Naive thymus-derived CD4-positive, alpha-beta T cell (primary cell): ENCODE measurements around the gene NFIC. TPM values are rescaled to one million over a fixed set of nuclear protein-coding genes. Genes with fewer than 3 reads are reported as not detected.

ENCODE experiments used
- ATAC-seq: fragments of 150-1000 bp; cut with Tn5 transposase; 2 replicates; pipeline ENCODE4 v1.10.0; 2021; ENCODE audit warnings: mild to moderate bottlenecking, moderate library complexity
- CTCF ChIA-PET: fragments of 350-600 bp; sonication (Branson Sonifier 250); formaldehyde crosslinking; loops from one replicate; lab custom pipeline; 2021; ENCODE audit warnings: antibody characterized with exemption; lab: Charles Lee
- POLR2A ChIA-PET: fragments of 350-600 bp; sonication (Branson Sonifier 250); formaldehyde crosslinking; loops from one replicate; lab custom pipeline; 2021; ENCODE audit warnings: antibody characterized with exemption, inconsistent platforms; lab: Charles Lee
- DNase-seq, 9 donors: peaks; one replicate each; pipeline versions ENCODE4 v3.0.0 to v3.0.0-alpha.2; 2020 to 2022; ENCODE audit warnings: mixed read lengths in 1 of 9
- H3K27ac ChIP-seq: one replicate; pipeline ENCODE4 v1.7.0; 2013; ENCODE audit warnings: mild to moderate bottlenecking, low read depth, low read length, moderate library complexity
- H3K27me3 ChIP-seq, 2 donors: one replicate each; pipeline ENCODE4 v1.7.0; 2013; ENCODE audit warnings: low read length in 2 of 2, mild to moderate bottlenecking in 2 of 2, moderate library complexity in 2 of 2; ENCODE audit not compliant: control insufficient read depth in 2 of 2, insufficient read depth in 2 of 2
- H3K36me3 ChIP-seq, 3 experiments: 1 replicate in 2 of 3; 2 replicates in 1 of 3; pipeline ENCODE4 v1.7.0; 2013; ENCODE audit warnings: low read length in 3 of 3, mild to moderate bottlenecking in 3 of 3, moderate library complexity in 1 of 3; ENCODE audit not compliant: insufficient read depth in 3 of 3, control insufficient read depth in 2 of 3
- H3K4me1 ChIP-seq, 2 donors: one replicate each; pipeline ENCODE4 v1.7.0; 2013; ENCODE audit warnings: low read length in 2 of 2, mild to moderate bottlenecking in 2 of 2, moderate library complexity in 1 of 2; ENCODE audit not compliant: control insufficient read depth in 2 of 2, insufficient read depth in 2 of 2
- H3K4me3 ChIP-seq: 2 replicates; pipeline ENCODE4 v1.7.0; 2013; ENCODE audit warnings: mild to moderate bottlenecking, low read length
- H3K9me3 ChIP-seq, 3 experiments: 1 replicate in 2 of 3; 2 replicates in 1 of 3; pipeline ENCODE4 v1.7.0; 2013; ENCODE audit warnings: low read length in 3 of 3; ENCODE audit not compliant: control insufficient read depth in 2 of 3
- H3K27ac Mint-ChIP-seq, 9 donors: one replicate each; pipeline ENCODE4 v1.8.0; 2020 to 2022; ENCODE audit warnings: mixed read lengths in 9 of 9, mild to moderate bottlenecking in 8 of 9, moderate library complexity in 5 of 9, inconsistent platforms in 2 of 9
- H3K27me3 Mint-ChIP-seq, 5 donors: one replicate each; pipeline ENCODE4 v1.8.0; 2021 to 2022; ENCODE audit warnings: mixed read lengths in 5 of 5, mild to moderate bottlenecking in 1 of 5
- H3K36me3 Mint-ChIP-seq, 5 donors: one replicate each; pipeline ENCODE4 v1.8.0; 2020 to 2022; ENCODE audit warnings: mixed read lengths in 5 of 5, mild to moderate bottlenecking in 3 of 5, inconsistent platforms in 1 of 5
- H3K4me1 Mint-ChIP-seq, 7 donors: one replicate each; pipeline ENCODE4 v1.8.0; 2020 to 2022; ENCODE audit warnings: mixed read lengths in 7 of 7, mild to moderate bottlenecking in 3 of 7, inconsistent platforms in 1 of 7
- H3K4me3 Mint-ChIP-seq, 10 donors: one replicate each; pipeline ENCODE4 v1.8.0; 2020 to 2022; ENCODE audit warnings: mild to moderate bottlenecking in 10 of 10, mixed read lengths in 10 of 10, moderate library complexity in 6 of 10, inconsistent platforms in 2 of 10
- H3K9me3 Mint-ChIP-seq, 11 donors: one replicate each; pipeline ENCODE4 v1.8.0; 2020 to 2022; ENCODE audit warnings: mixed read lengths in 11 of 11, mild to moderate bottlenecking in 4 of 11, inconsistent platforms in 1 of 11, moderate library complexity in 1 of 11
- intact Hi-C, 2 donors: fragments of 100-400 bp; cut with micrococcal nuclease; formaldehyde crosslinking; loops; one replicate each; pipeline ENCODE4 v1.15.1; 2023
- polyA plus RNA-seq, 2 donors: library from polyadenylated mRNA; unstranded; fragments of 300-500 nt; fragmentation: Illumina TruSeq; gene quantifications; one replicate each; pipeline ENCODE4 v1.2.3, GENCODE V29; 2021
- total RNA-seq, 6 experiments: library from RNA in 5 of 6; stranded (reverse) in 5 of 6; gene quantifications; 1 replicate in 5 of 6; 2 replicates in 1 of 6; pipeline ENCODE4 v1.2.3 and lab custom pipeline; 2021 to 2026

NFIC gene
- total and polyA plus RNA-seq, 7 experiments from 2014 or later: 12.2 to 35.2 (median 31.1) TPM

DNA sequence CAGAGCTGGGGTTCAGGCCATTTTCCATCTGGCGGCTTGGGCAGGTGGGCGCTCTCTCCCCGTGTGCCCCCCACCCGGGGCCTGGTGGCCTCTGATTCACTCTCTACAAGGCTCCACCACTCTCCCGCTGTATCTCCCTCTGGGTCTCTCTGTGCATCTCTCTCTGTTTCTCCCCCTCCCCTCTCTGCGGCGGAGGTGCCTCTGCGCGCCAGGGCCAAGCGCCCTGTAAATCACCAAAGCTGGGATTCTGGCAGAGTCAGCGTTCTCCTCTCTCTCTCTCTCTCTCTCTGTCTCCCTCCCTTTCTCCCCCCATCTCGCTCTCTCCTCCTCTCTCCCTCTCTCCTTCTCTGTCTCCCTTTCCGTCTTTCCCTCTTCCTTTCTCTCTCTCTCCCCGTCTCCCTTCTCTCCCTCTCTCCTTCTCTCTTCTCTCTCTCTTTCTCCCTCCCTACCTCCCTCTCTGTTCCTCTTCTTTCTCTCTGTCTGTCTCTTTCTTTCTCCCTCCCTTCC is 3.9 kb downstream of the NFIC start:
- H3K4me1 Mint-ChIP-seq: peaks cover 6 to 46% (median 37%) of the 10 kb centered on the region in 7 donors
- no peak for DNase-seq

DNA sequence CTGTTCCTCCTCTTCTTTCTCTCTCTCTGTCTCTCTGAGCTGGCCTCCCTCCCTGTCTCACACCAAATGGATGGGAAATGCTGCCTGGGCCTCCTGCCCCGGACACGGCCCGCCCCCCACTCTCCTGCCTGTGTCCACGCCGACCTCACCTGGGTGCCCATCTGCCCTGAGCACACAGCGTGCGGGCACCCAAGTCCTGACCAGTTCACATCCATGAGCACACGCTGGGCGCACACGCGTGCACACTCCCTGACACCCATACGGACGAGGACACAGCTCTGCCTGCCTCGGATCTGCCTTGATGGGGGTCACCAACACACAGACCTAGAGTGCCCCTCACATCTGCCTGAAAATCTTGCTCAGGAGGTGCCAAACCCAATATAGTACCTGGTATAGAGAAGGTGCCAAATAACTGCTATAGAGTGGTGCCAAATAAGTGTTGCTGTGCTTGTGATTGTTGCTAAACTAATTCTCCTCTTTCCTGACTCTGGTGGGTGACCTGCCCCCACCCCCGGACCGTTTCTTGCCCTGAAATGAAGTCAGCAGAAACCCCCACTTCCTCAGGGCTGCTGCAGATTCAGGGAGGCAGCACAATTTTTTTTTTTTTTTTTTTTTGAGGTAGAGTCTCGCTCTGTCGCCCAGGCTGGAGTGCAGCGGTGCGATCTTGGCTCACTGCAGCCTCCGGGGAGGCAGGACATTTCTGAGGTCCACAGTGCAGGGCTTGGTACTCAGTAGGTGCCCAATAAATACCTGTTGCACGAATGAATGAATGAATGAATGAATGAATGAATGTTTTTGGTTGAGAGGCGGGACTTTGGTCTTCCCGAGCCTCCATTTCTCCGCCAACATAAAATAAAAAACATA is 4.6 kb downstream of the NFIC start:
- H3K27ac Mint-ChIP-seq: peak overlapping the region in 5 of 9 donors; percentile 38 to 79 (median 70)

More for the DNA sequence above, 3.9 kb downstream of the NFIC start:
- Mint-ChIP-seq H3K27ac (peak overlapping the region in 6 of 9 donors; percentile 47 to 79 (median 60)), H3K4me3 (peak overlapping the region in 1 of 10 donors; percentile 60), H3K36me3 (no peaks in the 10 kb centered on the region), H3K27me3 (peaks cover 0 to 25% (median 0%) of the 10 kb centered on the region in 5 donors), H3K9me3 (peaks cover 0 to 1% (median 0%) of the 10 kb centered on the region in 11 donors)
- Histone ChIP-seq H3K4me1 (peaks cover 6 to 8% of the 10 kb centered on the region in 2 donors), H3K27ac (no peak overlapping the region), H3K9me3 (no peaks in the 10 kb centered on the region), H3K27me3 (no peaks in the 10 kb centered on the region), H3K36me3 (no peaks in the 10 kb centered on the region), H3K4me3 (no peak overlapping the region)
- intact Hi-C loops: no loop called here
- ATAC-seq: no peak
- POLR2A ChIA-PET: no interaction called here
- CTCF ChIA-PET: no interaction called here

DNA sequence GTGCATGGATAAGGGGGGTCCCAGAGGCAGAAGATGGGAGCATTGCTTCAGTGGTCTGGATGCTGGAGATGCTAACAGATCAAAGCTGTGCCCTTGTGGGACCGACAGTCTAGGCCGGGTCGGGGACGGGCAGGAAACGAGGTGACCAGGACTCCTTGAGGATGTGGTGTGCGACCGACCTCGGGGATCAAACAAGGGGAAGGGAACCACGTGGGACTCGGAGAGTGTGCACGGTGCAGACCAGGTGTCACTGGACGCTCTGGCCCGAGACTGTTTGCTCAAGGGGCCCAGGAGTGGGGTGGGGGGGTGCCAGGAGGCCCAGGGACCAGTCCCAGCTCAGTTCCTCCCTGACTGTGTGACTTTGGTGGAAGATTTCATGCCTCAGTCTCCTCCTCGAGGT is 6.0 kb downstream of the NFIC start:
- DNase-seq: no peak
- Histone ChIP-seq H3K27me3 (no peaks in the 10 kb centered on the region), H3K36me3 (no peaks in the 10 kb centered on the region), H3K9me3 (no peaks in the 10 kb centered on the region), H3K27ac (no peak overlapping the region), H3K4me3 (no peak overlapping the region), H3K4me1 (no peaks in the 10 kb centered on the region)
- Mint-ChIP-seq H3K36me3 (no peaks in the 10 kb centered on the region), H3K4me1 (peaks cover 3 to 41% (median 32%) of the 10 kb centered on the region in 7 donors), H3K9me3 (peaks cover 0 to 1% (median 0%) of the 10 kb centered on the region in 11 donors), H3K4me3 (no peak overlapping the region), H3K27ac (no peak overlapping the region), H3K27me3 (peaks cover 0 to 17% (median 0%) of the 10 kb centered on the region in 5 donors)
- ATAC-seq: no peak
- CTCF ChIA-PET: no interaction called here
- intact Hi-C loops: no loop called here
- POLR2A ChIA-PET: interaction anchor here (0.6 kb wide), 1 partner anchor 771 kb away, joined by 3 read pairs; no protein-coding TSS in a partner anchor

More for the DNA sequence above, 4.6 kb downstream of the NFIC start:
- H3K36me3 ChIP-seq: no peaks in the 10 kb centered on the region
- Mint-ChIP-seq H3K4me1 (peaks cover 3 to 41% (median 32%) of the 10 kb centered on the region in 7 donors), H3K27me3 (peaks cover 0 to 20% (median 0%) of the 10 kb centered on the region in 5 donors), H3K36me3 (no peaks in the 10 kb centered on the region), H3K4me3 (peak overlapping the region in 1 of 10 donors; percentile 16), H3K9me3 (peaks cover 0 to 1% (median 0%) of the 10 kb centered on the region in 11 donors)
- intact Hi-C loops: no loop called here
- POLR2A ChIA-PET: no interaction called here
- no peaks in the 10 kb centered on the region for H3K27me3 ChIP-seq
- CTCF ChIA-PET: no interaction called here
- no peaks in the 10 kb centered on the region for H3K9me3 ChIP-seq
- peaks cover 0 to 3% of the 10 kb centered on the region in 2 donors for H3K4me1 ChIP-seq
- ATAC-seq: no peak
- H3K4me3 ChIP-seq: no peak overlapping the region
- no peak for DNase-seq
- no peak overlapping the region for H3K27ac ChIP-seq

DNA sequence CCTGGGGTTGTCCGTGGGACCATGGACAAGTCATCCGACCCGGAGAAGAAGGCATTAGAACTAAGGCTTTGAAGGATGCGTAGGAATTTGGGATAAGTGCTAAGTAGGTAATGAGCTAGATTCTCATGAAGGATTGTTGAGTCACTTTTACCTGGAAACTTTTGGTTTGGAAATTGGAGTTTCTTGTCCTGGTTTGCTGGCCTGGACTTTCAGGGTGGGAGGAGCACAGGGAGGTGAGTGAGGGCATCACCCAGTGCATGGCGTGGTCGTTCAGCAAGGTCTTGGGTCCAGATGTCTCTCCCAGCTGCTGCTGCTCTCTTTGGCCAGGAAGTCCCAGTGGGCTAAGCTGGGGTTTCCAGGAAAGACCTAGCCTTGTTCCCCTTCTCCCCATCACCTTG is 7.6 kb downstream of the NFIC start:
- Mint-ChIP-seq H3K9me3 (peaks cover 0 to 1% (median 0%) of the 10 kb centered on the region in 11 donors), H3K27me3 (peaks cover 0 to 4% (median 0%) of the 10 kb centered on the region in 5 donors), H3K27ac (peak overlapping the region in 2 of 9 donors; percentile 20 to 54), H3K4me3 (no peak overlapping the region), H3K4me1 (peaks cover 2 to 26% (median 22%) of the 10 kb centered on the region in 7 donors), H3K36me3 (no peaks in the 10 kb centered on the region)
- H3K36me3 ChIP-seq: no peaks in the 10 kb centered on the region
- H3K4me1 ChIP-seq: no peaks in the 10 kb centered on the region
- no peaks in the 10 kb centered on the region for H3K27me3 ChIP-seq
- H3K27ac ChIP-seq: no peak overlapping the region
- intact Hi-C loops: no loop called here
- H3K4me3 ChIP-seq: no peak overlapping the region
- ATAC-seq: no peak
- no peak for DNase-seq
- ChIA-PET POLR2A (no interaction called here), CTCF (interaction anchor here (0.5 to 2.8 kb wide), 2 partner anchors 55 to 281 kb away, joined by 3 to 11 read pairs; no protein-coding TSS in a partner anchor)
- no peaks in the 10 kb centered on the region for H3K9me3 ChIP-seq

DNA sequence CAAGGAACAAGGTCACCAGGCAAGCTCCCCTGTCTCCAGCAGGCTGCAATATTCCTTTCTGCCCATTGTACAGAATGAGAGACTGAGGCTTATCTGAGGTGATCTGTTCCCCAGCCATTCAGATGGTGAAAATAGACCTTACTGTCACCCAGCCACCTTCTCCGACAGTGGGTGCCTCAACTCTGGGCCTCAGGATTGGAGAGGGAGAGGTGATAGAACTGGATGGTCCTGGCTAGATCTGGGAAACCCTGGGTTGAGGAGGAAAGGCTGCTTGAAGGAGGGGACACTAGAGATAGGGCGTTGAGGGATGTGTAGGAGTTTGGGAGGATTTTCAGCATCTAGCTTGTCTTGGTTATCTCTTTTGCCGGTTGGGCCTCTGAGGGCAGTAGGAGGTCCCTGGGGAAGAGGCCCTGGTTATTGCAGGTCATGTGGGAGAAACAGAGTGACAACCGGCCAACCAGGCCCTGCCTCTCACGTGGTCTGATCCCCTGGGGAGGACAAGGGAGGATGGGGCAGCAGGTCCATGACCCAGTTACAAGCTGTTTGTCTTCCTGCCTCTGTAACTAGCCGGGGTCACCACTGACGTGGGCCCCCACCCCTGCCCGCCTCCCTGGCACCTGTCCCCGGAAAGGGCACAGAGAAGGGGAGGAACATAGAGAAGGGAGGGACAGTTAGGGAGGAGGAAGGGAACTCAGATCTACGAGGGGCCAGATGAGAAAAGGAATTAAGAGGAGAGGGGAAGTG is 8.2 kb downstream of the NFIC start:
- H3K27me3 ChIP-seq: no peaks in the 10 kb centered on the region
- H3K27ac ChIP-seq: no peak overlapping the region
- Mint-ChIP-seq H3K9me3 (peaks cover 0 to 1% (median 0%) of the 10 kb centered on the region in 11 donors), H3K4me1 (peaks cover 0 to 23% (median 20%) of the 10 kb centered on the region in 7 donors), H3K27ac (peak overlapping the region in 1 of 9 donors; percentile 3), H3K4me3 (no peak overlapping the region), H3K36me3 (no peaks in the 10 kb centered on the region), H3K27me3 (peaks cover 0 to 2% (median 0%) of the 10 kb centered on the region in 5 donors)
- ChIA-PET POLR2A (interaction anchor here (0.6 kb wide), 1 partner anchor 69 kb away, joined by 6 read pairs; no protein-coding TSS in a partner anchor), CTCF (interaction anchor here (2.8 kb wide), 1 partner anchor 54 kb away, joined by 11 read pairs; no protein-coding TSS in a partner anchor)
- no peak for DNase-seq
- intact Hi-C loops: no loop called here
- no peak for ATAC-seq
- no peaks in the 10 kb centered on the region for H3K36me3 ChIP-seq
- H3K4me1 ChIP-seq: no peaks in the 10 kb centered on the region
- no peaks in the 10 kb centered on the region for H3K9me3 ChIP-seq
- no peak overlapping the region for H3K4me3 ChIP-seq
